Caco-2 (cell line): ENCODE results near the gene MILR1. TPM values are rescaled to one million over a fixed set of nuclear protein-coding genes. Genes with fewer than 3 reads are reported as not detected.

Experiments
- BruUV-seq: library from RNA; stranded (reverse); fragments of 400-500 nt; replicated peaks from 2 replicates; lab custom pipeline; 2021; lab: Mats Ljungman, UMichigan
- CTCF ChIA-PET: fragments of 300-600 bp; sonication (Branson Sonifier 250); formaldehyde crosslinking; loops from one replicate; lab custom pipeline; 2022; ENCODE audit warnings: antibody characterized with exemption; lab: Charles Lee
- POLR2A ChIA-PET: fragments of 300-600 bp; sonication (Branson Sonifier 250); formaldehyde crosslinking; loops from one replicate; lab custom pipeline; 2022; ENCODE audit warnings: antibody characterized with exemption; lab: Charles Lee
- DNase-seq, 2 experiments: peaks; one replicate each; pipeline versions ENCODE4 v3.0.0 to v3.0.0-alpha.2; 2020 to 2022
- H3K27me3 ChIP-seq: replicated peaks from 2 replicates; pipeline ENCODE4 v1.6.0; 2011; ENCODE audit warnings: low read length; ENCODE audit not compliant: control insufficient read depth, insufficient read depth
- H3K36me3 ChIP-seq: 2 replicates; pipeline ENCODE4 v1.5.1; 2011; ENCODE audit warnings: low read length; ENCODE audit not compliant: control insufficient read depth, insufficient read depth
- H3K4me1 ChIP-seq: fragments of 250-450 bp; sonication (Bioruptor Pico); 2 replicates; pipeline ENCODE4 v1.5.1; 2020; ENCODE audit warnings: mild to moderate bottlenecking
- H3K4me3 ChIP-seq: 2 replicates; pipeline ENCODE4 v1.5.1; 2011; ENCODE audit warnings: low read depth, mild to moderate bottlenecking, control low read depth, low read length
- H3K9me3 ChIP-seq: fragments of 250-450 bp; sonication (Bioruptor Pico); 2 replicates; pipeline ENCODE4 v1.5.1; 2020; ENCODE audit warnings: mild to moderate bottlenecking, moderate library complexity
- H3K27ac Mint-ChIP-seq: one replicate; pipeline ENCODE4 v1.8.0; 2022; ENCODE audit warnings: mixed read lengths; ENCODE audit not compliant: unreplicated experiment
- H3K27me3 Mint-ChIP-seq: one replicate; pipeline ENCODE4 v1.8.0; 2022; ENCODE audit warnings: mixed read lengths; ENCODE audit not compliant: insufficient read depth, unreplicated experiment
- H3K36me3 Mint-ChIP-seq: one replicate; pipeline ENCODE4 v1.8.0; 2022; ENCODE audit warnings: mild to moderate bottlenecking, mixed read lengths; ENCODE audit not compliant: insufficient read depth, unreplicated experiment
- H3K4me1 Mint-ChIP-seq: one replicate; pipeline ENCODE4 v1.8.0; 2022; ENCODE audit warnings: low read depth, mixed read lengths; ENCODE audit not compliant: unreplicated experiment
- H3K4me3 Mint-ChIP-seq: one replicate; pipeline ENCODE4 v1.8.0; 2022; ENCODE audit warnings: mild to moderate bottlenecking, moderate library complexity, mixed read lengths; ENCODE audit not compliant: unreplicated experiment
- H3K9me3 Mint-ChIP-seq: one replicate; pipeline ENCODE4 v1.8.0; 2022; ENCODE audit warnings: mixed read lengths; ENCODE audit not compliant: unreplicated experiment
- intact Hi-C: fragments of 100-400 bp; cut with micrococcal nuclease; formaldehyde crosslinking; loops from one replicate; pipeline ENCODE4 v1.10.0; 2022; ENCODE audit not compliant: unreplicated experiment
- total RNA-seq: library from RNA; stranded (reverse); gene quantifications from 2 replicates; pipeline ENCODE4 v1.2.3, GENCODE V29; 2022
- TF ChIP-seq, protein P1 (sequence below), 2 experiments: fragments of 200-600 bp in 1 of 2; IDR thresholded peaks; 1 replicate in 1 of 2; 2 replicates in 1 of 2; pipeline versions ENCODE4 v1.5.1 to v1.8.0; 2011 to 2022; ENCODE audit warnings: antibody characterized with exemption in 1 of 2, control low read depth in 1 of 2, inconsistent platforms in 1 of 2, low read depth in 1 of 2, low read length in 1 of 2, mild to moderate bottlenecking in 1 of 2, moderate library complexity in 1 of 2; ENCODE audit not compliant: insufficient read depth in 1 of 2, severe bottlenecking in 1 of 2, unreplicated experiment in 1 of 2

MILR1 gene
- total RNA-seq, 1 experiment from 2014 or later = not detected

DNA sequence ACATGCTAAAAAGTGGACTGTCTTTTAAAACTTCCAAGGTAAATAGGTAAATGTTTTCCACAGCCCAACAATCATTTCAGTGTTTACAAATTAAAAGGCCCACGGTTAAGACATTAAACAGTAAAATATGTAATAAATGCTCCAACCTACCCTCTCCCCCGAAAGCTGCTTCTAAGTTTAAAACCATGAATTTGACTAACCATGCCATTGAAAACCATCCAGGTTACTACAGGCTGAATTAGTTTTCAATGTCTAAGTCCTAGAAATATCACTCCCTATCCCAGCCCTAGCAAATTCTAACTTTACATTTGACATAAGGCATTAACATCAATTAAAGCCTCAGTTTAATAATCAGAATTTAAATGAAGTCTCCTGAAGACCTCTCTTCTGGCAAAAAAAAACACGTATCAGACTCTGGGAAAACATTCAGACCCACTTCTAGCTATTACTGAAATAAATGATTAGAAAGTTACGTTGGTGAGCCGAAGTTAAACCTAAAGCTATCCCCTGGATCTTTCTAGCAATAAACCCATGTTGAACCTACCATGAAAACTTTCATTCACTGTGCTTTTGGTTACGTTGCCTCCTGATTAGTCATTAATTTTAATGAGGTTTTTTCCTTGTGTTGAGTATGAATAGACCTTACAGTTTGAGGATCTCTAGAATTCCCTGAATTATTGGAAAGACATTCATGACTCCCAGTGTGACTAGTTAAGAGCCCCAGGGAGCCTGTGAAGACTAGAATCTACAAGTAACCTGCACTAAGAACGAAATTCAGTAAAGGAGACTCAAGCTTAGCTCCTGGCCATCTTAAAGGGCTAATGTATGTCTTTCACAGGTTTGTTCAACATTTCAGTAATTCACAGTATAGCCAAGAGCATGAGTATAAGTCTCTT, 49.6 kb downstream of the MILR1 start:
- ChIA-PET POLR2A (interaction anchor here (0.6 to 3.0 kb wide), 3 partner anchors 7 to 276 kb away, joined by 3 to 79 read pairs (median 5); partner anchors contain the start of genes CEP95 and DDX5), CTCF (interaction anchor here (0.6 to 1.1 kb wide), 3 partner anchors 154 to 365 kb away, joined by 3 to 7 read pairs (median 3); no protein-coding TSS in a partner anchor)
- no peaks in the 10 kb centered on the region for H3K9me3 Mint-ChIP-seq
- Histone ChIP-seq H3K4me1 (peaks cover 31% of the 10 kb centered on the region), H3K36me3 (peaks cover 7% of the 10 kb centered on the region), H3K27me3 (no peaks in the 10 kb centered on the region), H3K4me3 (no peak overlapping the region), H3K9me3 (no peaks in the 10 kb centered on the region)
- TF ChIP-seq, protein P1, sequence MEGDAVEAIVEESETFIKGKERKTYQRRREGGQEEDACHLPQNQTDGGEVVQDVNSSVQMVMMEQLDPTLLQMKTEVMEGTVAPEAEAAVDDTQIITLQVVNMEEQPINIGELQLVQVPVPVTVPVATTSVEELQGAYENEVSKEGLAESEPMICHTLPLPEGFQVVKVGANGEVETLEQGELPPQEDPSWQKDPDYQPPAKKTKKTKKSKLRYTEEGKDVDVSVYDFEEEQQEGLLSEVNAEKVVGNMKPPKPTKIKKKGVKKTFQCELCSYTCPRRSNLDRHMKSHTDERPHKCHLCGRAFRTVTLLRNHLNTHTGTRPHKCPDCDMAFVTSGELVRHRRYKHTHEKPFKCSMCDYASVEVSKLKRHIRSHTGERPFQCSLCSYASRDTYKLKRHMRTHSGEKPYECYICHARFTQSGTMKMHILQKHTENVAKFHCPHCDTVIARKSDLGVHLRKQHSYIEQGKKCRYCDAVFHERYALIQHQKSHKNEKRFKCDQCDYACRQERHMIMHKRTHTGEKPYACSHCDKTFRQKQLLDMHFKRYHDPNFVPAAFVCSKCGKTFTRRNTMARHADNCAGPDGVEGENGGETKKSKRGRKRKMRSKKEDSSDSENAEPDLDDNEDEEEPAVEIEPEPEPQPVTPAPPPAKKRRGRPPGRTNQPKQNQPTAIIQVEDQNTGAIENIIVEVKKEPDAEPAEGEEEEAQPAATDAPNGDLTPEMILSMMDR (IDR thresholded peaks at IDR 0.05; ENCODE audit: insufficient read depth in 1 of 2, low read depth in 1 of 2, low read length in 1 of 2, severe bottlenecking in 1 of 2, unreplicated experiment in 1 of 2) = no peak
- intact Hi-C loops = loop anchor here (5.0 kb wide), 1 partner anchor 191 kb away; no protein-coding TSS in a partner anchor
- peak overlapping the region; percentile 96 for H3K4me3 Mint-ChIP-seq
- no TSS peak for BruUV-seq
- peaks cover 95% of the 10 kb centered on the region for H3K36me3 Mint-ChIP-seq
- peak in 1 of 2 experiments; percentile 9 for DNase-seq
- H3K4me1 Mint-ChIP-seq = peaks cover 66% of the 10 kb centered on the region
- H3K27ac Mint-ChIP-seq = peak overlapping the region; percentile 92
- no peaks in the 10 kb centered on the region for H3K27me3 Mint-ChIP-seq

DNA sequence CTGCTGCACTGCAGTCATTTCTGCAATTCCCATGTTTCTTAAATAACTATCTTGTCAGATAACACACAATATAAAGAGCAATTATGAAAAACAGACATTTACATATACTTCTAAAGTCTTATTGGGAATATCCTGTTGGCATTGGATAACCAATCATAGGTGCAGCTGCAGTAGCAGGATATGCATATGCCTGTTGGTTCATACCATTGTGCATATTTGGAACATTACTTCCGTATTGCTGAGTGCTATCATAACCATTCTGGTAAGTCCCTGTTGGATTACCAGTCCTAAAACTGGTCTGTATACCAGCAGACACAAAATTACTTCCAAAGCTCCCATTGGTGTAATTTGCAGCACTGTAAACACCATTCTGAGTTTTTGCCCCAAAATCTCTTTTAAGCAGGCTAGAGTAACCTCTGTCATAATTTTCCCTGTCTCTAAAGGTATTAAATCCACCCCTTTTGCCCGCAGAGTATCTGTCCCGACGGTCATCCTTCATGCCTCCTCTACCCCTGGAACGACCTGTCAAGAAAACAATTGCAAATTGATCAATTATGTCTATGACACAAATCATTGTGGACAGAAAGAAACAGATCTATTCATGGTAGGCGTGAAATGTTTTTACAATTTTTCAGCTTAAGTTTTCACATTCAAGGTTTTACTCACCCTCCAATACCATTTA, 51.0 kb downstream of the MILR1 start:
- H3K27me3 Mint-ChIP-seq = no peaks in the 10 kb centered on the region
- H3K9me3 ChIP-seq = no peaks in the 10 kb centered on the region
- no TSS peak for BruUV-seq
- POLR2A ChIA-PET = no interaction called here
- no peak overlapping the region for H3K27ac Mint-ChIP-seq
- H3K4me3 ChIP-seq = no peak overlapping the region
- TF ChIP-seq, protein P1 (IDR thresholded peaks at IDR 0.05; ENCODE audit: insufficient read depth in 1 of 2, low read depth in 1 of 2, low read length in 1 of 2, severe bottlenecking in 1 of 2, unreplicated experiment in 1 of 2) = no peak
- peaks cover 67% of the 10 kb centered on the region for H3K4me1 Mint-ChIP-seq
- DNase-seq = no peak
- H3K4me1 ChIP-seq = peaks cover 42% of the 10 kb centered on the region
- H3K9me3 Mint-ChIP-seq = no peaks in the 10 kb centered on the region
- H3K4me3 Mint-ChIP-seq = peak overlapping the region; percentile 55
- peaks cover 96% of the 10 kb centered on the region for H3K36me3 Mint-ChIP-seq
- peaks cover 7% of the 10 kb centered on the region for H3K36me3 ChIP-seq
- H3K27me3 ChIP-seq = no peaks in the 10 kb centered on the region
- CTCF ChIA-PET = interaction anchor here (0.9 kb wide), 1 partner anchor 15 kb away, joined by 3 read pairs; no protein-coding TSS in a partner anchor
- intact Hi-C loops = loop anchor here (5.0 kb wide), 1 partner anchor 193 kb away; no protein-coding TSS in a partner anchor

DNA sequence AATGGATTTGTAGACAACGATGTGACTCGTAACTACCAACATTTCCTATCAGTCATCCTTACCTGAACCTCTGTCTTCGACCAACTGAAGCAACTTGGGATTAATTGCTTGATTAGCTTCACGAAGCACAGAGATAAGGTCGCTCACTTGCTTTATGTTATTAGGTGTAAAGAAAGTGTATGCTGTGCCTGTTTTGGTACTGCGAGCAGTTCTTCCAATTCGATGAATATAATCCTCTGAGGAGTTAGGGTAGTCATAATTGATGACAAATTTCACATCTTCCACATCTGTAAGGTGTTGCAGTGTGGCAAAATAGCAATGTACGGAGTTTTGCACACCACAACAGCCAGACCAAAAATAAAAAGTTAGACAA, 51.6 kb downstream of the MILR1 start:
- Histone ChIP-seq H3K4me3 (no peak overlapping the region), H3K4me1 (peaks cover 42% of the 10 kb centered on the region), H3K36me3 (peaks cover 7% of the 10 kb centered on the region), H3K27me3 (no peaks in the 10 kb centered on the region), H3K9me3 (no peaks in the 10 kb centered on the region)
- Mint-ChIP-seq H3K27me3 (no peaks in the 10 kb centered on the region), H3K27ac (peak overlapping the region; percentile 16), H3K36me3 (peaks cover 100% of the 10 kb centered on the region), H3K4me3 (peak overlapping the region; percentile 55), H3K4me1 (peaks cover 68% of the 10 kb centered on the region), H3K9me3 (no peaks in the 10 kb centered on the region)
- CTCF ChIA-PET = no interaction called here
- no peak for DNase-seq
- POLR2A ChIA-PET = no interaction called here
- TF ChIP-seq, protein P1 (IDR thresholded peaks at IDR 0.05; ENCODE audit: insufficient read depth in 1 of 2, low read depth in 1 of 2, low read length in 1 of 2, severe bottlenecking in 1 of 2, unreplicated experiment in 1 of 2) = no peak
- BruUV-seq = no TSS peak
- intact Hi-C loops = no loop called here
